CD4-positive, alpha-beta memory T cell (primary cell): ENCODE measurements around the gene SCRG1. TPM values are rescaled to one million over a fixed set of nuclear protein-coding genes. Genes with fewer than 3 reads are reported as not detected.

Experiments used
- CTCF ChIA-PET: fragments of 350-600 bp; sonication (Branson Sonifier 250); formaldehyde crosslinking; loops from one replicate; lab custom pipeline; 2021; ENCODE audit warnings: inconsistent platforms; ENCODE audit not compliant: partially characterized antibody; lab: Charles Lee
- POLR2A ChIA-PET: fragments of 350-600 bp; sonication (Branson Sonifier 250); formaldehyde crosslinking; loops from one replicate; lab custom pipeline; 2021; ENCODE audit not compliant: partially characterized antibody; lab: Charles Lee
- DNase-seq, 5 donors: peaks; one replicate each; pipeline versions ENCODE4 v3.0.0 to v3.0.0-alpha.2; 2020 to 2022; ENCODE audit warnings: mixed read lengths in 1 of 5
- H3K27ac ChIP-seq: one replicate; pipeline ENCODE4 v1.7.0; 2013; ENCODE audit warnings: low read depth, low read length
- H3K27me3 ChIP-seq: 2 replicates; pipeline ENCODE4 v1.7.0; 2013; ENCODE audit warnings: mild to moderate bottlenecking, low read length, moderate library complexity; ENCODE audit not compliant: insufficient read depth
- H3K36me3 ChIP-seq: 2 replicates; pipeline ENCODE4 v1.7.0; 2013; ENCODE audit warnings: mild to moderate bottlenecking, low read length, moderate library complexity; ENCODE audit not compliant: insufficient read depth
- H3K4me1 ChIP-seq: 2 replicates; pipeline ENCODE4 v1.7.0; 2013; ENCODE audit warnings: mild to moderate bottlenecking, low read length, moderate library complexity; ENCODE audit not compliant: insufficient read depth
- H3K4me3 ChIP-seq, 2 donors: one replicate each; pipeline ENCODE4 v1.7.0; 2013; ENCODE audit warnings: low read length in 2 of 2, mild to moderate bottlenecking in 1 of 2
- H3K9me3 ChIP-seq, 2 donors: one replicate each; pipeline ENCODE4 v1.7.0; 2013; ENCODE audit warnings: low read length in 2 of 2, control low read depth in 1 of 2; ENCODE audit not compliant: control insufficient read depth in 1 of 2
- H3K27ac Mint-ChIP-seq, 7 donors: one replicate each; pipeline ENCODE4 v1.8.0; 2020 to 2021; ENCODE audit warnings: mixed read lengths in 7 of 7, mild to moderate bottlenecking in 6 of 7, inconsistent platforms in 3 of 7, moderate library complexity in 3 of 7
- H3K27me3 Mint-ChIP-seq, 2 donors: one replicate each; pipeline ENCODE4 v1.8.0; 2020 to 2021; ENCODE audit warnings: mixed read lengths in 2 of 2
- H3K36me3 Mint-ChIP-seq, 2 donors: one replicate each; pipeline ENCODE4 v1.8.0; 2020 to 2021; ENCODE audit warnings: mixed read lengths in 2 of 2, inconsistent platforms in 1 of 2, mild to moderate bottlenecking in 1 of 2
- H3K4me1 Mint-ChIP-seq, 4 donors: one replicate each; pipeline ENCODE4 v1.8.0; 2020 to 2021; ENCODE audit warnings: mixed read lengths in 4 of 4, mild to moderate bottlenecking in 1 of 4
- H3K4me3 Mint-ChIP-seq, 8 donors: one replicate each; pipeline ENCODE4 v1.8.0; 2020 to 2021; ENCODE audit warnings: mixed read lengths in 8 of 8, mild to moderate bottlenecking in 7 of 8, moderate library complexity in 6 of 8, inconsistent platforms in 3 of 8
- H3K9me3 Mint-ChIP-seq, 8 donors: one replicate each; pipeline ENCODE4 v1.8.0; 2020 to 2021; ENCODE audit warnings: mixed read lengths in 8 of 8, mild to moderate bottlenecking in 5 of 8, inconsistent platforms in 3 of 8, moderate library complexity in 1 of 8
- intact Hi-C: fragments of 100-400 bp; cut with micrococcal nuclease; formaldehyde crosslinking; loops from one replicate; pipeline ENCODE4 v1.15.1; 2023
- polyA plus RNA-seq, 2 donors: library from polyadenylated mRNA; unstranded; fragments of 300-500 nt; fragmentation: Illumina TruSeq; gene quantifications; one replicate each; pipeline ENCODE4 v1.2.3, GENCODE V29; 2021
- total RNA-seq, 2 experiments: library from RNA; stranded (reverse); gene quantifications; one replicate each; pipeline ENCODE4 v1.2.3, GENCODE V29; 2021

SCRG1 gene
- total and polyA plus RNA-seq, 4 experiments from 2014 or later = 0.16 TPM; not detected in 3

DNA sequence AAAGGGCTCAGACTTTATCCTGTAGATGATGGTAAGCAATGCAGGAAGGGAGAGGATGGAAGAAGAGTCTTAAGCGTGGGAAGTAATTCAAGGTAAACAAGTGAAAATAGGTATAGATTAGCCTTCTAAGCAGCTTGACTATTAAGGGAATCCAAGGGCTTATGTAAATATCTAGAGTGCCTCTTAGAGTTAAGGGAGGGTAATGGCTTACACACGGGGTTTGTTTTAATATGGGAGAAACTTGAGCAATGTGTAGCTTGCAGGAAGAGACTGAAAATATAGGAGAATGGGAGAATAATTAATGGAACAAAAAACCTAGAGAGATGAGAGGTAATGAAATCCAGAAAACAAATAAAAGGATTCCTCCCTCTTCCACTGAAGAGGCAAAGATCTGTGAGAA, 41.0 kb downstream of the SCRG1 start:
- no peak for DNase-seq
- H3K27me3 Mint-ChIP-seq = peaks cover 2 to 4% of the 10 kb centered on the region in 2 donors
- no peaks in the 10 kb centered on the region for H3K36me3 Mint-ChIP-seq
- no peaks in the 10 kb centered on the region for H3K9me3 Mint-ChIP-seq
- Histone ChIP-seq H3K36me3 (no peaks in the 10 kb centered on the region), H3K27ac (no peak overlapping the region), H3K4me3 (no peak overlapping the region), H3K4me1 (no peaks in the 10 kb centered on the region), H3K9me3 (no peaks in the 10 kb centered on the region), H3K27me3 (no peaks in the 10 kb centered on the region)
- no peak overlapping the region for H3K27ac Mint-ChIP-seq
- ChIA-PET CTCF (interaction anchor here (1.1 to 2.8 kb wide), 3 partner anchors 12 to 38 kb away, joined by 4 to 14 read pairs (median 4); no protein-coding TSS in a partner anchor), POLR2A (interaction anchor here (1.1 kb wide), 1 partner anchor 12 kb away, joined by 4 read pairs; the partner anchor contains the start of gene SAP30)
- no peaks in the 10 kb centered on the region for H3K4me1 Mint-ChIP-seq
- intact Hi-C loops = no loop called here
- H3K4me3 Mint-ChIP-seq = no peak overlapping the region

- Histone ChIP-seq H3K27ac (no peak overlapping the region), H3K27me3 (no peaks in the 10 kb centered on the region), H3K9me3 (no peaks in the 10 kb centered on the region), H3K4me3 (no peak overlapping the region), H3K4me1 (no peaks in the 10 kb centered on the region), H3K36me3 (no peaks in the 10 kb centered on the region)
- H3K9me3 Mint-ChIP-seq = peaks cover 0 to 4% (median 0%) of the 10 kb centered on the region in 8 donors
- CTCF ChIA-PET = no interaction called here
- no peaks in the 10 kb centered on the region for H3K4me1 Mint-ChIP-seq
- H3K27me3 Mint-ChIP-seq = peaks cover 0 to 5% of the 10 kb centered on the region in 2 donors
- POLR2A ChIA-PET = interaction anchor here (1.1 to 1.8 kb wide), 2 partner anchors 13 to 22 kb away, joined by 4 to 5 read pairs; partner anchors contain the start of gene HMGB2
- H3K4me3 Mint-ChIP-seq = no peak overlapping the region
- H3K36me3 Mint-ChIP-seq = no peaks in the 10 kb centered on the region
- intact Hi-C loops = no loop called here
- DNase-seq = no peak
- no peak overlapping the region for H3K27ac Mint-ChIP-seq
Observed at GRCh38 chr4:173347467-173347866, 51.4 kb downstream of the SCRG1 start.

DNA sequence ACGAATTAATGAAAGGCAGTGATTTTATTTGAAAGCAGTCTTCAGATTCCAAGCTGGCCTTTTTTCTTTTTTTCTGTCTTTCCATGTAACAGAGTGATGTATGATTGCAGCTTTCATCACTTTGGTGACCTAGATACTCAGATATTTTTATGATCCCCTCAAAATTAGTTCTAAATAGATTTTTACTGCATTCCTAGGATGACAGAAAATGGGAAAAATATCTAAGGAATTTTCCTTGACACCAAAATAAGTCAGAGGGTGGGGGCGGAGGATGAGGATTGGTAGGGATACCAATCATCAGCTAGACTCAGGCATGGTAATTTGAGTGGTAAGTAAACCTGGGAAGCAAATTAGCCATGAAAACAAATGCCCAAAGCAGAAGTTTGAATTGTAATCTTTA, 52.8 kb downstream of the SCRG1 start:
- Mint-ChIP-seq H3K27me3 (peaks cover 0 to 5% of the 10 kb centered on the region in 2 donors), H3K4me1 (no peaks in the 10 kb centered on the region), H3K9me3 (peaks cover 0 to 4% (median 0%) of the 10 kb centered on the region in 8 donors), H3K27ac (no peak overlapping the region), H3K36me3 (no peaks in the 10 kb centered on the region), H3K4me3 (no peak overlapping the region)
- H3K36me3 ChIP-seq = no peaks in the 10 kb centered on the region
- no peak overlapping the region for H3K27ac ChIP-seq
- CTCF ChIA-PET = interaction anchor here (1.0 to 1.5 kb wide), 4 partner anchors 11 to 27 kb away, joined by 3 to 4 read pairs (median 4); partner anchors contain the start of gene HMGB2
- POLR2A ChIA-PET = interaction anchor here (1.0 to 1.2 kb wide), 2 partner anchors 12 to 13 kb away, joined by 3 read pairs; partner anchors contain the start of gene HMGB2
- H3K4me3 ChIP-seq = no peak overlapping the region
- DNase-seq = no peak
- H3K4me1 ChIP-seq = no peaks in the 10 kb centered on the region
- H3K9me3 ChIP-seq = no peaks in the 10 kb centered on the region
- H3K27me3 ChIP-seq = no peaks in the 10 kb centered on the region
- intact Hi-C loops = no loop called here

DNA sequence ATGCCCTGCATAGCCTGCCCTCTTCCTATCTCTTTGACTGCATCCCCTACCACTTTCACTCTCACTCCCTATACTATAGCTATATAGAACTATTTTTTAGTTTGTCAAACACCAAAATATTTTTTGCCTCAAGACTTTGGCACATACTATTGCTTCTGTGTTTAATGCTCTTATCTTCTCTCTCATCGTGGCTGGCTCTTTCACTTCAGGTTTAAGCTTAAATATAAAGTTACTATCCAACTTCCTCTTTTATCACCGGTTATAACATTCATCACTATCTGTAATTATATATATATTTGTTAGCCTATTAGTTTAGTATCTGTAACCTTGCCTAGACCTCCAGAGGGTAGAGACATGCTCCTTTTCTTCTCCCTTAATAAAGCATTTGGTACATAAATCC, 53.3 kb downstream of the SCRG1 start:
- Histone ChIP-seq H3K36me3 (no peaks in the 10 kb centered on the region), H3K4me1 (no peaks in the 10 kb centered on the region), H3K27ac (no peak overlapping the region), H3K4me3 (no peak overlapping the region), H3K27me3 (no peaks in the 10 kb centered on the region), H3K9me3 (no peaks in the 10 kb centered on the region)
- no peak overlapping the region for H3K4me3 Mint-ChIP-seq
- H3K9me3 Mint-ChIP-seq = peaks cover 0 to 4% (median 0%) of the 10 kb centered on the region in 8 donors
- H3K27ac Mint-ChIP-seq = no peak overlapping the region
- ChIA-PET CTCF (interaction anchor here (1.0 to 1.5 kb wide), 3 partner anchors 11 to 15 kb away, joined by 3 to 4 read pairs (median 4); partner anchors contain the start of gene HMGB2), POLR2A (interaction anchor here (1.0 to 1.2 kb wide), 3 partner anchors 11 to 25 kb away, joined by 3 read pairs; partner anchors contain the start of genes HMGB2 and SAP30)
- no peak for DNase-seq
- H3K4me1 Mint-ChIP-seq = no peaks in the 10 kb centered on the region
- intact Hi-C loops = no loop called here
- H3K27me3 Mint-ChIP-seq = peaks cover 0 to 5% of the 10 kb centered on the region in 2 donors
- H3K36me3 Mint-ChIP-seq = no peaks in the 10 kb centered on the region

DNA sequence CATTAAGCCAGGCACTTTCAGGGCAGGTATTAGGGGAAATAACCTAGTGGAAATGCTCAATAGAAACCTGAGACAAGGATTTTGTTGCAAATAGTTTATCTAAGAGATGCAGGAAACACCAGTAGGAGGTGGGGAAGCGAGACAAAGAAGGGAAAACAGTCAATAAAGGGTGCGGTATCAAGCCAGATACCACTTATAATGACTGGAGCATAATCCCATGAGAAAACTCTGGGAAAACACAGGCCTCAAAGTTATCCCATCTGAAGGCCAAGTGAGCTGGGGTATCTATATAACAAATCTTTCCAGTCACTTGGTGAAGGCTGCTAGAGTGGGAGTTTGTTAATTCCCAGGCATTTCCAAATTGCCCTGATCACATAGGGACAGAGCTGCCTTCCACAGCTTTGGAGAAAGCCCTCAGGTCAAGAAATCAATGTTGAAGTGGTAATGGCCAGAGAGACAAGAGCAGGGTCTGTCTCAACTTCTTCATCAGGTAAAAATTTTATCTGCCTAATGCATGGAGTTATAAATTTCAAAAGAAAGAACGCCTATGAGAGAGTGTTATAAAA, 55.0 kb downstream of the SCRG1 start:
- Histone ChIP-seq H3K36me3 (no peaks in the 10 kb centered on the region), H3K4me1 (no peaks in the 10 kb centered on the region), H3K27me3 (no peaks in the 10 kb centered on the region), H3K4me3 (no peak overlapping the region), H3K9me3 (no peaks in the 10 kb centered on the region), H3K27ac (no peak overlapping the region)
- no peak overlapping the region for H3K4me3 Mint-ChIP-seq
- H3K27ac Mint-ChIP-seq = no peak overlapping the region
- H3K9me3 Mint-ChIP-seq = peaks cover 0 to 4% (median 0%) of the 10 kb centered on the region in 8 donors
- POLR2A ChIA-PET = no interaction called here
- DNase-seq = no peak
- intact Hi-C loops = no loop called here
- CTCF ChIA-PET = no interaction called here
- H3K27me3 Mint-ChIP-seq = peaks cover 0 to 5% of the 10 kb centered on the region in 2 donors
- H3K36me3 Mint-ChIP-seq = no peaks in the 10 kb centered on the region
- no peaks in the 10 kb centered on the region for H3K4me1 Mint-ChIP-seq

- Mint-ChIP-seq H3K27ac (no peak overlapping the region), H3K4me1 (peaks cover 10 to 25% (median 12%) of the 10 kb centered on the region in 4 donors), H3K4me3 (no peak overlapping the region), H3K27me3 (peaks cover 0 to 2% of the 10 kb centered on the region in 2 donors), H3K36me3 (peaks cover 0 to 19% of the 10 kb centered on the region in 2 donors), H3K9me3 (peaks cover 0 to 3% (median 0%) of the 10 kb centered on the region in 8 donors)
- H3K36me3 ChIP-seq = no peaks in the 10 kb centered on the region
- H3K9me3 ChIP-seq = no peaks in the 10 kb centered on the region
- no peaks in the 10 kb centered on the region for H3K27me3 ChIP-seq
- H3K27ac ChIP-seq = no peak overlapping the region
- no peak overlapping the region for H3K4me3 ChIP-seq
- CTCF ChIA-PET = interaction anchor here (1.0 kb wide), 1 partner anchor 18 kb away, joined by 3 read pairs; no protein-coding TSS in a partner anchor
- intact Hi-C loops = no loop called here
- POLR2A ChIA-PET = no interaction called here
- H3K4me1 ChIP-seq = peaks cover 11% of the 10 kb centered on the region
- DNase-seq = no peak
Observed at GRCh38 chr4:173337463-173337862, 61.5 kb downstream of the SCRG1 start.
